CD14-positive monocyte (primary cell): ENCODE results near the gene MACROD1. TPM values are rescaled to one million over a fixed set of nuclear protein-coding genes. Genes with fewer than 3 reads are reported as not detected.

Experiments used
- DNase-seq, 3 donors: peaks; one replicate each; pipeline ENCODE4 v3.0.0-alpha.2; 2011 to 2022
- H2AFZ ChIP-seq: 2 replicates; pipeline ENCODE4 v1.6.0; 2012; ENCODE audit warnings: mild to moderate bottlenecking, low read depth, low read length, inconsistent platforms; ENCODE audit not compliant: insufficient read depth, poor library complexity, severe bottlenecking
- H3K27ac ChIP-seq, 2 donors: 1 replicate in 1 of 2; 2 replicates in 1 of 2; pipeline ENCODE4 v1.5.1; 2012 to 2013; ENCODE audit warnings: low read length in 2 of 2, control low read depth in 1 of 2, inconsistent platforms in 1 of 2, low read depth in 1 of 2, mild to moderate bottlenecking in 1 of 2
- H3K27me3 ChIP-seq, 2 donors: one replicate each; pipeline versions ENCODE4 v1.6.0 to v1.6.1; 2011 to 2013; ENCODE audit warnings: low read length in 2 of 2; ENCODE audit not compliant: control insufficient read depth in 2 of 2, insufficient read depth in 2 of 2
- H3K36me3 ChIP-seq, 2 donors: replicated peaks in 1 of 2; 1 replicate in 1 of 2; 2 replicates in 1 of 2; pipeline versions ENCODE4 v1.5.1 to v1.6.1; 2012 to 2013; ENCODE audit warnings: low read length in 2 of 2, control low read depth in 1 of 2, inconsistent platforms in 1 of 2, mild to moderate bottlenecking in 1 of 2; ENCODE audit not compliant: insufficient read depth in 2 of 2, control insufficient read depth in 1 of 2
- H3K4me1 ChIP-seq, 2 donors: 1 replicate in 1 of 2; 2 replicates in 1 of 2; pipeline versions ENCODE4 v1.5.1 to v1.6.1; 2012 to 2013; ENCODE audit warnings: low read length in 2 of 2, control low read depth in 1 of 2, inconsistent platforms in 1 of 2, mild to moderate bottlenecking in 1 of 2, moderate library complexity in 1 of 2; ENCODE audit not compliant: insufficient read depth in 2 of 2, control insufficient read depth in 1 of 2
- H3K4me2 ChIP-seq: replicated peaks from 2 replicates; pipeline ENCODE3; 2012; ENCODE audit warnings: low read length, moderate library complexity, mild to moderate bottlenecking; ENCODE audit not compliant: poor library complexity, severe bottlenecking; ENCODE audit errors: extremely low read depth
- H3K4me3 ChIP-seq, 3 experiments: fragments of 200-600 bp in 1 of 3; sonication (generic) in 1 of 3; replicated peaks in 1 of 3; 1 replicate in 2 of 3; 2 replicates in 1 of 3; pipeline ENCODE4 v1.5.1; 2011 to 2013; ENCODE audit warnings: low read length in 3 of 3, mild to moderate bottlenecking in 3 of 3, control low read depth in 2 of 3, low read depth in 2 of 3, inconsistent platforms in 1 of 3, moderate library complexity in 1 of 3
- H3K79me2 ChIP-seq: 2 replicates; pipeline ENCODE4 v1.6.0; 2012; ENCODE audit warnings: mild to moderate bottlenecking, control low read depth, inconsistent platforms, low read length, moderate library complexity; ENCODE audit not compliant: insufficient read depth
- H3K9ac ChIP-seq: 2 replicates; pipeline ENCODE4 v1.6.0; 2017; ENCODE audit warnings: low read length, mild to moderate bottlenecking; ENCODE audit not compliant: insufficient read depth, poor library complexity, severe bottlenecking
- H3K9me3 ChIP-seq, 2 donors: replicated peaks in 1 of 2; 1 replicate in 1 of 2; 2 replicates in 1 of 2; pipeline versions ENCODE4 v1.5.1 to v1.6.1; 2012 to 2013; ENCODE audit warnings: low read length in 2 of 2, control low read depth in 1 of 2; ENCODE audit not compliant: control insufficient read depth in 1 of 2, insufficient read depth in 1 of 2
- H4K20me1 ChIP-seq: 2 replicates; pipeline ENCODE4 v1.6.0; 2012; ENCODE audit warnings: mild to moderate bottlenecking, low read length, control low read depth, moderate library complexity; ENCODE audit not compliant: insufficient read depth
- H3K27ac Mint-ChIP-seq, 7 donors: one replicate each; pipeline ENCODE4 v1.8.0; 2020; ENCODE audit warnings: mild to moderate bottlenecking in 7 of 7, mixed read lengths in 7 of 7, moderate library complexity in 6 of 7, inconsistent platforms in 2 of 7
- H3K27me3 Mint-ChIP-seq, 3 donors: one replicate each; pipeline ENCODE4 v1.8.0; 2021 to 2022; ENCODE audit warnings: low read depth in 3 of 3, mild to moderate bottlenecking in 3 of 3, mixed read lengths in 3 of 3, moderate library complexity in 3 of 3, inconsistent platforms in 1 of 3
- H3K36me3 Mint-ChIP-seq, 2 donors: one replicate each; pipeline ENCODE4 v1.8.0; 2020; ENCODE audit warnings: mixed read lengths in 2 of 2, inconsistent platforms in 1 of 2, mild to moderate bottlenecking in 1 of 2
- H3K4me1 Mint-ChIP-seq: one replicate; pipeline ENCODE4 v1.8.0; 2020; ENCODE audit warnings: mild to moderate bottlenecking, mixed read lengths
- H3K4me3 Mint-ChIP-seq, 2 donors: one replicate each; pipeline ENCODE4 v1.8.0; 2020; ENCODE audit warnings: mild to moderate bottlenecking in 2 of 2, mixed read lengths in 2 of 2, moderate library complexity in 1 of 2
- H3K9me3 Mint-ChIP-seq, 7 donors: one replicate each; pipeline ENCODE4 v1.8.0; 2020 to 2022; ENCODE audit warnings: mixed read lengths in 7 of 7, mild to moderate bottlenecking in 6 of 7, moderate library complexity in 6 of 7, inconsistent platforms in 2 of 7
- CTCF ChIP-seq: fragments of 200-600 bp; IDR thresholded peaks from one replicate; pipeline ENCODE4 v1.8.0; 2022; ENCODE audit warnings: antibody characterized with exemption, mild to moderate bottlenecking
- WGBS: methylation state at CpG from one replicate; pipeline ENCODE4 v1.1.5; 2013; ENCODE audit warnings: missing lambda C conversion rate; ENCODE audit not compliant: insufficient coverage; 5-methylcytosine and 5-hydroxymethylcytosine counted together
- intact Hi-C, 2 donors: fragments of 100-400 bp; cut with micrococcal nuclease; formaldehyde crosslinking; loops; one replicate each; pipeline versions ENCODE4 v1.15.0 to v1.15.1; 2023
- polyA plus RNA-seq, 3 donors: library from polyadenylated mRNA; depleted of rRNA in 1 of 3; unstranded in 2 of 3; stranded (reverse) in 1 of 3; fragments of 300-500 nt in 2 of 3; fragments of >200 nt in 1 of 3; fragmentation: Illumina TruSeq in 2 of 3; gene quantifications; 1 replicate in 2 of 3; 2 replicates in 1 of 3; pipeline ENCODE4 v1.2.3, GENCODE V29; 2012 to 2021

MACROD1 gene
- polyA plus RNA-seq, 3 donors = 1.5 to 2.4 (median 2.2) TPM

- H2AFZ ChIP-seq = peak within 1 kb of the TSS; percentile 97
Observed at GRCh38 chr11:63986156-63986931, 179.6 kb downstream of the MACROD1 start, which contains the start of gene OTUB1. OTUB1 (plus strand) TSS chr11:63986438; CDS start chr11:63986457, 19 bp downstream.

GRCh38 chr11:63985812-63986155, 180.1 kb downstream of the MACROD1 start:
- Histone ChIP-seq H4K20me1 (peaks cover 36% of the 10 kb centered on the region), H2AFZ (peak overlapping the region; percentile 97)
- H3K9me3 Mint-ChIP-seq = no peaks in the 10 kb centered on the region

More at GRCh38 chr11:63986156-63986931, 179.6 kb downstream of the MACROD1 start, which contains the start of gene OTUB1:
- H3K27ac Mint-ChIP-seq = peak within 1 kb of the TSS; percentile 92 to 98 (median 96)
- Histone ChIP-seq H3K36me3 (peaks cover 17 to 27% of the 10 kb centered on the region in 2 donors), H3K79me2 (peaks cover 40% of the 10 kb centered on the region), H4K20me1 (peaks cover 42% of the 10 kb centered on the region), H3K9ac (peak within 1 kb of the TSS; percentile 97), H3K4me3 (peak within 1 kb of the TSS; percentile 83 to 99 (median 97)), H3K27ac (peak within 1 kb of the TSS; percentile 81 to 93), H3K4me2 (peak within 1 kb of the TSS; percentile 97), H3K4me1 (peaks cover 37 to 48% of the 10 kb centered on the region in 2 donors), H3K27me3 (no peaks in the 10 kb centered on the region), H3K9me3 (no peaks in the 10 kb centered on the region)
- H3K4me3 Mint-ChIP-seq = peak within 1 kb of the TSS; percentile 97 to 99
- no peaks in the 10 kb centered on the region for H3K9me3 Mint-ChIP-seq
- WGBS = under 1% methylated on average over 51 of the region's 63 CpGs
- no peak for TF ChIP-seq CTCF
- peak; percentile 84 to 92 (median 90) for DNase-seq
- H3K36me3 Mint-ChIP-seq = peaks cover 29 to 33% of the 10 kb centered on the region in 2 donors
- intact Hi-C loops = no loop called here
- H3K4me1 Mint-ChIP-seq = peaks cover 39% of the 10 kb centered on the region
- H3K27me3 Mint-ChIP-seq = peaks cover 0 to 4% (median 1%) of the 10 kb centered on the region in 3 donors

More at GRCh38 chr11:63985812-63986155, 180.1 kb downstream of the MACROD1 start:
- Histone ChIP-seq H3K9ac (peak overlapping the region; percentile 97), H3K79me2 (peaks cover 39% of the 10 kb centered on the region), H3K4me2 (peak overlapping the region; percentile 97), H3K36me3 (peaks cover 12 to 21% of the 10 kb centered on the region in 2 donors), H3K27me3 (no peaks in the 10 kb centered on the region), H3K9me3 (no peaks in the 10 kb centered on the region), H3K4me1 (peaks cover 37 to 48% of the 10 kb centered on the region in 2 donors), H3K27ac (peak overlapping the region; percentile 81 to 93), H3K4me3 (peak overlapping the region; percentile 83 to 99 (median 97))
- intact Hi-C loops = no loop called here
- Mint-ChIP-seq H3K36me3 (peaks cover 23 to 28% of the 10 kb centered on the region in 2 donors), H3K4me1 (peaks cover 43% of the 10 kb centered on the region), H3K4me3 (peak overlapping the region; percentile 97 to 99), H3K27me3 (peaks cover 0 to 4% (median 1%) of the 10 kb centered on the region in 3 donors), H3K27ac (peak overlapping the region; percentile 92 to 98 (median 96))
- peak; percentile 43 to 60 (median 46) for DNase-seq
- no peak for TF ChIP-seq CTCF
- WGBS = 2% methylated on average over 11 of the region's 18 CpGs
